MG63 (cell line): Measurements from ENCODE around the gene PCNX2. TPM values are rescaled to one million over a fixed set of nuclear protein-coding genes. Genes with fewer than 3 reads are reported as not detected.

Experiments used
- DNase-seq: peaks from one replicate; pipeline ENCODE4 v3.0.0-alpha.2; 2020
- H3K27me3 ChIP-seq: fragments of 250-450 bp; sonication (Bioruptor Pico); 2 replicates; pipeline ENCODE4 v1.5.1; 2020; ENCODE audit warnings: mild to moderate bottlenecking, moderate library complexity
- H3K36me3 ChIP-seq: fragments of 250-450 bp; sonication (Bioruptor Pico); 2 replicates; pipeline ENCODE4 v1.5.1; 2020; ENCODE audit warnings: mild to moderate bottlenecking, moderate library complexity
- H3K4me3 ChIP-seq: fragments of 250-450 bp; sonication (Bioruptor Pico); 2 replicates; pipeline ENCODE4 v1.5.1; 2020; ENCODE audit warnings: mild to moderate bottlenecking, moderate library complexity
- H3K9me3 ChIP-seq: fragments of 250-450 bp; sonication (Bioruptor Pico); 2 replicates; pipeline ENCODE4 v1.5.1; 2020; ENCODE audit warnings: mild to moderate bottlenecking, moderate library complexity
- total RNA-seq: library from RNA; depleted of rRNA; stranded (reverse); fragments of >200 nt; shearing (Covaris generic); gene quantifications from 2 replicates; pipeline ENCODE4 v1.2.3, GENCODE V29; 2014; ENCODE audit warnings: low replicate concordance

Gene PCNX2
- total RNA-seq, 1 experiment from 2014 or later: 1.8 TPM

- Histone ChIP-seq H3K9me3 (peaks cover 6% of the 10 kb centered on the region; the same call in 1 of the 2 replicates), H3K4me3 (no peak overlapping the region), H3K36me3 (no peaks in the 10 kb centered on the region), H3K27me3 (no peaks in the 10 kb centered on the region)
- DNase-seq: no peak
These were observed 304.3 kb downstream of the PCNX2 start for GRCh38 chr1:232991238-232991637.

- Histone ChIP-seq H3K9me3 (peaks cover 6% of the 10 kb centered on the region; the same call in 1 of the 2 replicates), H3K36me3 (no peaks in the 10 kb centered on the region), H3K4me3 (no peak overlapping the region), H3K27me3 (no peaks in the 10 kb centered on the region)
- no peak for DNase-seq
These were observed 305.1 kb downstream of the PCNX2 start for GRCh38 chr1:232990176-232991128.

DNA sequence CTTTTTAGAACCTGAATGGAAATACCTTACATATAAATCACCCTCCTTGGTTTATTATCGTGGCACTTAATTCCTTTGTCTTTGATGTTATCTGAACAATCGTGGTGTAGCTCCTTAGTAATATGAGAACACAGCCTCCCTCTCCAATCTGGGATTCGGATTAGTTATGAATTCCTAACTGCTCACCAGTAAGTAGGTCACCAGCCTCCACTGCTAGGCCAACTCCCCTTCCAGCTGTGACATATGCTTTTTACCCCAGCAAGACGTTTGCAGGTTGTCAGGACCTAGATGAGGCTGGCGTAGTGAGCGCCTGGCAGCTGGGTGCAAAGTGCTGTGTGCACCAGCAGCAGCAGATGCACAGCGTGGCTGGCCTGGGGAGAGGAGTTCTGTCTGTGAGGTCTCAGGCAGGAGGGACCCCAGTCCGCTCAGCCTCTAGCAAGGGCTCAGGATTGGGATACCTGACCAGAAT, 306.9 kb downstream of the PCNX2 start:
- peaks cover under 1% of the 10 kb centered on the region; the same call in 1 of the 2 replicates for H3K9me3 ChIP-seq
- H3K36me3 ChIP-seq: no peaks in the 10 kb centered on the region
- H3K4me3 ChIP-seq: no peak overlapping the region
- no peak for DNase-seq
- H3K27me3 ChIP-seq: no peaks in the 10 kb centered on the region

- Histone ChIP-seq H3K27me3 (no peaks in the 10 kb centered on the region), H3K4me3 (no peak overlapping the region), H3K36me3 (no peaks in the 10 kb centered on the region), H3K9me3 (no peaks in the 10 kb centered on the region)
- DNase-seq: no peak
These were observed 307.8 kb downstream of the PCNX2 start for GRCh38 chr1:232987774-232988140.

DNA sequence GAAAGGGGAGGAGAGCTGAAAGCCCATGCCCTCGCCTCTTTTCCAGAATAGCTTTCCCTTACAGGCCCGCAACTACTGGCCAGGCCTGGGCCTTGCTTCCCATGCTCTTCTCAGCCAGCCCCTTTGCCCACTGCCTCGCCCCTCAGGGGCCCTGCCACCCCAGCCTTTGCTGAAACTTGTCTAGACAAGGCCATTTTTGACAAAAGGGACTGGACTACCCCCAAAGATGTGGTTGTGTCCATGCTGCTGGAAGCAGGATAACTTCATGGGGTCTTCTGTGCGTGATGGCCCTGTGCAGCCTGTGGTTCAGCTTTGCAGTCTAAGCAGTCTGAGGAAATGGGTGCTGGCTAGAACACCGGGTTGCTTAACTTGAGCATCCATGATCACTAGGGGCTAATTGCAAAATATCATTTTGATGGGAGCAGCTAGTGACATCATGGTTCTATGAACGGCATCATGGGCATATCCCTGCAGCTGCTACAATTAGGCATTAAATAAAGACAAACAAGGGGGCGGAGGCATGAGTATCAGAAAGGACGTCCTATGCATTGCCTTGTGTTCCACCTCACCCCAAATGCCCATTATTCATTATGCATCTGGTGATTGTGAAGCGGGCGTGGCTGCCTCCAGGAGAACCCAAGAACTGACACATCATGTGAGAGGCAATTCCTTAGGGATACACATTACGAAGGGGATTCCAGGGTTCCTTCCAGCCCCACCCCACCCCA, 308.3 kb downstream of the PCNX2 start:
- Histone ChIP-seq H3K27me3 (no peaks in the 10 kb centered on the region), H3K4me3 (no peak overlapping the region), H3K9me3 (no peaks in the 10 kb centered on the region), H3K36me3 (no peaks in the 10 kb centered on the region)
- no peak for DNase-seq

DNA sequence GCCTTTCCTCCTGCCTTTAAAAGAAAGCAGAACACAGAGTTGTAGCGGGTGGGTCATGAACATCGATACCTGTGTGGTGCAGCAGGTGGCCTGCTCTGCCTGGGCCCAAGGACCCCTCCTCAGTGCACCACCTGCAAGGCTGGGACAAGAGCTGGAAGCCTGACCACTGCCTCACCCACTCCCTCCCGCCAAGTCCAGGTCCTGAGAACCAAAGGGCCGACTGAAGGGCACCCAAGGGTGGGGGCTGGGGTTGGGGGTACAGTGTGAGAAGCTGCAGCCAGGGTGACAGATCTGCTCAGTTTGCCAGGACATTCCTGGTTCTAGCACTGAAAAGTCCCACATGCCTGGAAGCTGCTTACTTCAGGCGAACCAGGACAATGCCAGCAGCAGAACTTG, 309.0 kb downstream of the PCNX2 start:
- Histone ChIP-seq H3K36me3 (no peaks in the 10 kb centered on the region), H3K4me3 (no peak overlapping the region), H3K27me3 (no peaks in the 10 kb centered on the region), H3K9me3 (no peaks in the 10 kb centered on the region)
- DNase-seq: no peak

- Histone ChIP-seq H3K27me3 (no peaks in the 10 kb centered on the region), H3K36me3 (no peaks in the 10 kb centered on the region), H3K4me3 (no peak overlapping the region), H3K9me3 (no peaks in the 10 kb centered on the region)
- no peak for DNase-seq
These were observed 309.5 kb downstream of the PCNX2 start for GRCh38 chr1:232985882-232986526.

DNA sequence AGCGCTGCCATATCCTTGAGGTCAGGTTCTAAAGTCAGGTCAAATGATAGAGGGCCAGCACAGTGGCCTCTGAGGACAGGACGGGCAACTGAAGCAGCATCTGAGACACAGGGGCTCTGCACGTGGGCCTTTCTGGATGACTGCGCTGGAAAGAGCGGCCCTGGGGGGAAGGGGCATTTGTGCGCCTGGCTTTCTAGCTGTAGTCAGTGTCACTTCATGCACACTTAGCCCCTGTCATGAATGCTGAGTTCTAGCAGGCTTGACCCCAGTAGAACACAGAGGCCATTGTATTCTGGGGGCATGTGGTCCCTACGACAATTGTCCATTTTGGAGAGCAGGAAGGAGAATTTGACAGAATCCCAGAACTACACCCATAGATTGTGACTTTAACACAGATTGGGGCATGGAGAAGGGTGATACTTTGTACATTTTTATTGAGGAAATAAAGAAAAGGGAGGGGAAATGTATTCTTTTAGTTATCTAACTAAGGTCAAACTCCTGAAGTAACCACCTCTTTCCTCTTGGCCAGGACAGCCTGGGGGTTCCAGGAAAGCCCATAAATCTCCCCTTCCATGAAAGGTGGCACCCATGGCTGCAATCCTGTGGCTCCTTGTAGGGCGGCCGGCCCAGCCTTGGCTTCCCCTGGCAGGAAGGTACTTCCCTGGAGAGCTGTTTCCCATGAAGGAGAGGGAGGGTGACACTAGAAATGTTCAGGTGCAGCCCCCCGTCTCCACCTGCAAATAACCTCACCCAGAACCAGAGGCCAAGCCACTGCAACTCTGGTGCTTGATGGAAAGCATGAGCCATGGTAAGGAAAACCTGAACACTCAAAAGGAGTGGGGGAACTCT, 310.7 kb downstream of the PCNX2 start:
- Histone ChIP-seq H3K36me3 (no peaks in the 10 kb centered on the region), H3K9me3 (no peaks in the 10 kb centered on the region), H3K4me3 (no peak overlapping the region), H3K27me3 (no peaks in the 10 kb centered on the region)
- no peak for DNase-seq

DNA sequence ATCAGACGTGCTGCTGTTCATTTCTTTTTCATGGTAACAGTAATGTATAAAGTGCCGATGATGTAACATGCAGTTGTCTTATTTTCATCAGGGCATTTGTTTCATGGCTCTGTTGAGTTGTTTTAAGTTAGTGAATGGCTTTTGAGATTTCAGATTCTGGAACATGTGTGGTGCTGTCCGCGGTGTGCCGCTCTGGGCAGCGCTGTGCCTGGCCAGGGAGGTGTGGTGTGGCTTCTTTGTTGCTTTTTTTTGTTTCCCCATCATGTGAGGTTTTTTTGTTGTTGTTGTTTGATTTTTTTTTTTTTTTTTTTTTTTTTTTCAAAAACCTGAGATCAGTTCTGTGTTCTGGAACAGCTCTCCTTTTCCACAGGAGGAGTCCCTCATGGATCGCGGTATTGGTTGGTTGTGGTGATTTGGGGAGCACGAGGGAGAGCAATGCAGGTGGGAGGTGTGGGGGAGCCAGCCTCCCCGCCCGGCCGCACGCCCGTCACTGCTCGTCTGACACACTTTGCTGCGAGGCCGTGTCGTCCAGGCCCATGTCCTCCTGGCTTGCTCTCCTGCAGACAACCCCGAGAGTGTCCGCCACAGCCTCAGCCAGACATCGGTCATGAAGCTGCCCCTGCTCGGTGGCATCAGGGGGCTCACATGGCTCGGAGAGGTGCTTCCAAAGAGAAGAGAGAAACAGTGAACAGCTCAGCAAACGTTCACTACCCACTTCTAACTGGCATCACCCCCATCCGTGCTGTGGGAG, 311.5 kb downstream of the PCNX2 start:
- DNase-seq: no peak
- Histone ChIP-seq H3K27me3 (no peaks in the 10 kb centered on the region), H3K9me3 (no peaks in the 10 kb centered on the region), H3K4me3 (no peak overlapping the region), H3K36me3 (no peaks in the 10 kb centered on the region)

- no peaks in the 10 kb centered on the region for H3K9me3 ChIP-seq
- no peak overlapping the region for H3K4me3 ChIP-seq
- no peaks in the 10 kb centered on the region; the same call in 1 of the 2 replicates for H3K36me3 ChIP-seq
- no peak for DNase-seq
- no peaks in the 10 kb centered on the region for H3K27me3 ChIP-seq
These were observed 312.1 kb downstream of the PCNX2 start for GRCh38 chr1:232983375-232983774.

GRCh38 chr1:232982238-232982944, 313.1 kb downstream of the PCNX2 start:
- Histone ChIP-seq H3K9me3 (no peaks in the 10 kb centered on the region), H3K36me3 (no peaks in the 10 kb centered on the region; the same call in none of the 2 replicates), H3K4me3 (no peak overlapping the region), H3K27me3 (no peaks in the 10 kb centered on the region)
- peak; percentile 79 for DNase-seq

DNA sequence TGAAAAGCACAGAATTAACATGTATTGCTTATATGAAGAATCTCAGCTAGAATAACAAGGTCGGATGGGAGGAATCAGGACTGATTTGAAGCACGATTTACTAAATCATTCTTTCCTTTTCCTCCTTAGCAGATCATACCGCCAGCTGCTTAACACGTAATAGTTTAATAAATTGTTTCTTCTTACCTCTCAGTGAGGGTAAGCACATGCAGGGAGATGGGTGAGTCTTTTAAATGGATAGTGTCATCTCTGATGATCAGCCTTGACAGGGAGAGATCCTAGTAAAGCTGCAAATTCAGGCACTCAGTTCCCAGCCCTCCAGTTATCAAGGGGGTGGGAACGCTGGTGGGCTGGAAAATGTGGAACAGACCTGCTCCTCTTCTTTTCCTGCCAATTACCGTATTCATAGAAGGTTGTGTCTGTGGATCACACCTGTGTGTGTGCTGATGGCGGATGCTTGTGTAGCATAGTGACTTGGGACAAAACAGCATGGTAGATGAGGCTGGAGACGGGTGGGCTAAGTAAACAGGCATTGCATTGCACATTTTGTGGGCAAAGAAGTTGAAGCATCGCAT, 314.5 kb downstream of the PCNX2 start:
- Histone ChIP-seq H3K9me3 (no peaks in the 10 kb centered on the region), H3K36me3 (peaks cover 5% of the 10 kb centered on the region), H3K4me3 (no peak overlapping the region), H3K27me3 (no peaks in the 10 kb centered on the region)
- no peak for DNase-seq

DNA sequence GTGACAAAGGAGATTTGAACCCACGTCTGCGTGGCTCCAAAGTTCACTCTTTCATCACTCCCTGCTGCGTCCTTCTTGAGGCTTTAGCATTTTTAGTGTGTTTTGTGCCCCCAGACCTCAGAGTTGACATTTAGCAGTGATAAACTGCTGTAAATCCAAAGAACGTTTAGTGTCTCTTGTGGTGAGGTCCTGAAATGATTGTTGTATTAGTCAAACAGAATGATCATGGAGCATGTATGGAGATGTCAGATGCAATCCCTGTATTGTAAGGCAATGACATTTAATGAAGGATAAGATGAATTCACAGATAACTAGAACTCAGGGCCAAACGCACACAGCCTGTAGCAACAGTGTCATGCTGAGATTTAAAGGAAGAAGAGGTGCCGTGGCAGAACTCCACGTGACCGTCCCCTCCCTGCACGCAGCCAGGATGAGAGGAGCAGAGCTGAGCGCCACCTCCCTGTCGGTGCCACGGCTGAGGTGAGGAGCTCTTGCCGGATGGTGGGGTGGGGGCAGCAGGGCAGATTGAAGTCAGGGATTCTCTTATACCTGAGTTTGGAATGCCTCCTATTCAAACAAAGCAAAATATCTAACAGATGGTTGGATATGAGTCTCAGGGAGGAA, 315.1 kb downstream of the PCNX2 start:
- H3K4me3 ChIP-seq: no peak overlapping the region
- no peaks in the 10 kb centered on the region for H3K9me3 ChIP-seq
- no peak for DNase-seq
- H3K27me3 ChIP-seq: no peaks in the 10 kb centered on the region
- H3K36me3 ChIP-seq: peaks cover 11% of the 10 kb centered on the region

GRCh38 chr1:232979558-232979957, 316.0 kb downstream of the PCNX2 start:
- Histone ChIP-seq H3K27me3 (no peaks in the 10 kb centered on the region), H3K9me3 (0 out of 2 replicates have a peak, but pooled peaks cover 3% of the 10 kb centered on the region), H3K4me3 (no peak overlapping the region), H3K36me3 (peaks cover 19% of the 10 kb centered on the region)
- DNase-seq: no peak
